AG09319 (cell line): ENCODE measurements around the gene KCNQ4.

Experiments
- DNase-seq: peaks from one replicate; pipeline ENCODE4 v3.0.0-alpha.2; 2010; ENCODE audit warnings: low read depth; ENCODE audit errors: extremely low read depth
- CTCF ChIP-seq: IDR thresholded peaks from 2 replicates; pipeline ENCODE4 v1.5.1; 2011; ENCODE audit warnings: low read depth, mild to moderate bottlenecking, inconsistent platforms, low read length, moderate library complexity

The KCNQ4 gene

GRCh38 chr1:40823983-40824382 is 40.4 kb downstream of the KCNQ4 start:
- DNase-seq: no peak
- TF ChIP-seq CTCF: no peak

- TF ChIP-seq CTCF: no peak
- no peak for DNase-seq
Measured at GRCh38 chr1:40824591-40825434, 41.2 kb downstream of the KCNQ4 start.

GRCh38 chr1:40825435-40825788 is 41.8 kb downstream of the KCNQ4 start:
- DNase-seq: no peak
- TF ChIP-seq CTCF: no peak

DNA sequence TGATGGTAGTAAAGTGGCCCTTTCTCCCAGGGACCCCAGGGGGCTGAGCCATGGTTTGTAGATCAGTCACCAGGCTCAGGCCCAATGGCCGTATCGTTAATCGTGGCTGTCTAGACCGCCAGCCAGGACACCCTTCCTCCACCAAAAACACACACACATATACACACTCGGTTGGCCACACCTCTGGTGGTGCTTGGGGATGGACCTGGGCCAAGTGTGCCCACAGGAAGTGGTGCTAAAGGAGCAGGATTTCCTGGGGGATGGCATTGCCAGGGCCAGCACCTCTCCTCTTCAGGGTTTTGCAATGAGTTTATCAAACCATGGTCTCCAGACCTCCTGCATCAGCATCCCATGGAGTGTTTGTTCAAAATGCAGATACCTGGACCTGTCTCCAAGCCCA is 42.4 kb downstream of the KCNQ4 start:
- DNase-seq: no peak
- TF ChIP-seq CTCF: no peak

DNA sequence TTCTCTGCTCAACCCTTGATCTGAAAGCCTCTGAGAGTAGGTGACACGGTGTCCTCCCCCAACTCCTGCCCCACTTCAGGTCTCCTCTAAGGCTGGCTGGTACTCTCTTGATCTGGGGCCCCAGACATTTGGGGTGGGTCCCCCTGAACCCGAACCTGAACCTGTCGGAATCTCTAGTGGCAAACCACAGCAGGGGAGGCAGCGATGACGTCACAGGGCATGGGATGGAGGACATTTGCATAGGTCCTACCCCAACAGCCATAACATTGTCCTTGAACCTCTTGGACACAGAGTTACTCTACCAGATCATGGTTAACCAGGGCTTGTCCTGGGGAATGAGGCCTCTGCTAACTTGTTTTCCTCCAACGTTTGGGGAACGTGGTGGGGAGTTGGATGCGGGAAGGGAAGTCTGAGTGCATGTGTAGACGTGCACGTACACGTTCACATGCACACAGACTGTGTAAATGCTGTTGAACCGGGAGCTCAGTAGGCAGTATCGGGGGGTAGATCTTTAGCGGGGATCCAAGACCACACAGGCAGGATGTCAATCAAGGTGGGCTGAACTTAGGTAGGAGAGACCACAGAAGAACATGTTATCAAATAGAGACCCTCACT is 46.2 kb downstream of the KCNQ4 start:
- no peak for TF ChIP-seq CTCF
- no peak for DNase-seq

DNA sequence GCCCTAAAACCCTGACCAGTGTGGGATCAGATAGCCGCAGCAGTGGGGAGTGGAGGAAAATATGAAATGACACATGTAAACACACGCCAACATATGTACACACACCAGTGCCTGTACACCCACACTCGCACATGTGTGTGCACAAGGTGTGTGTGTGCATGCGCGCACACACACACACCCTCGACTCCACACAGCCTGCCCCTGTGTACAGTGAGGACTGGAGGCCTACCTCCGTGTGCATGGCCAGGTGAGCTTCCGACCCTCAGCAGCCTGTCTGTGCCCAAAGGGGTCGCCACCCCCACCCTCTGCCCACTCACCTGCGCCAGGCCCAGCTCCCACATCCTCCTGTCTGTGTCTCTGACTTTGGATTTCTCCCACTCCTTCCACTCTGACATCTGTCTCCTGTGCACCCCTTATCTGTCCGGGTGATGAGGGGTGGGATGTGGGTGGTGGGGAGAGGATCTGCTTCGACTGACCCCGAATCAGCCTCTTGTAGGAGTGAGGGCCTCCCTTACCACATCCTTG is 46.9 kb downstream of the KCNQ4 start:
- DNase-seq: no peak
- TF ChIP-seq CTCF: no peak

DNA sequence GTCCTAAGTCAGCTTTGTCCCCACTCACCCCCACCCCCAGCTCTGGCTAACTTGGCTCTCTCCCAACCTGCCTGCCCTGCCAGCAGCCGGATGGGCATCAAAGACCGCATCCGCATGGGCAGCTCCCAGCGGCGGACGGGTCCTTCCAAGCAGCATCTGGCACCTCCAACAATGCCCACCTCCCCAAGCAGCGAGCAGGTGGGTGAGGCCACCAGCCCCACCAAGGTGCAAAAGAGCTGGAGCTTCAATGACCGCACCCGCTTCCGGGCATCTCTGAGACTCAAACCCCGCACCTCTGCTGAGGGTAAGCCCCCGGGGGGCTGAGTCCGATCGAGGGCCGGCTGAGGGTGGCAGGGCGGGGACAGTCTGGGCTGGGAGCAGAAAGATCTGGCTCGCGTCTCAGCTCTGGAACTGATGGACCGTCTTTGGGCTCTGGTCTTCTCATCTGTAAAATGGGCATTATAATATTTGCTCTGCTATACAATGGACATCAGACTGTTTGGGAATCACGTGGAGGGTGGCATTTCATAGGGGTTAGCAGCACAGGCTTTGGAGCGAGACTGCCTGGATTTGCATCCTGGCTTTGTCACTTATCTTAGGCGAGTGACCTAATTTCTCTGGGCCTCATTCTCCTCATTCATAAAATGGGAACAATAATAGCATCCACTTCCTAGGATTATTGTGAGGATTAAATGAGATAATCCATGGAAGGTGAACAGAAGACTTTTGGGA is 47.6 kb downstream of the KCNQ4 start:
- no peak for DNase-seq
- no peak for TF ChIP-seq CTCF
